ENCODE data around the gene SLC38A5.

SLC38A5 gene

DNA sequence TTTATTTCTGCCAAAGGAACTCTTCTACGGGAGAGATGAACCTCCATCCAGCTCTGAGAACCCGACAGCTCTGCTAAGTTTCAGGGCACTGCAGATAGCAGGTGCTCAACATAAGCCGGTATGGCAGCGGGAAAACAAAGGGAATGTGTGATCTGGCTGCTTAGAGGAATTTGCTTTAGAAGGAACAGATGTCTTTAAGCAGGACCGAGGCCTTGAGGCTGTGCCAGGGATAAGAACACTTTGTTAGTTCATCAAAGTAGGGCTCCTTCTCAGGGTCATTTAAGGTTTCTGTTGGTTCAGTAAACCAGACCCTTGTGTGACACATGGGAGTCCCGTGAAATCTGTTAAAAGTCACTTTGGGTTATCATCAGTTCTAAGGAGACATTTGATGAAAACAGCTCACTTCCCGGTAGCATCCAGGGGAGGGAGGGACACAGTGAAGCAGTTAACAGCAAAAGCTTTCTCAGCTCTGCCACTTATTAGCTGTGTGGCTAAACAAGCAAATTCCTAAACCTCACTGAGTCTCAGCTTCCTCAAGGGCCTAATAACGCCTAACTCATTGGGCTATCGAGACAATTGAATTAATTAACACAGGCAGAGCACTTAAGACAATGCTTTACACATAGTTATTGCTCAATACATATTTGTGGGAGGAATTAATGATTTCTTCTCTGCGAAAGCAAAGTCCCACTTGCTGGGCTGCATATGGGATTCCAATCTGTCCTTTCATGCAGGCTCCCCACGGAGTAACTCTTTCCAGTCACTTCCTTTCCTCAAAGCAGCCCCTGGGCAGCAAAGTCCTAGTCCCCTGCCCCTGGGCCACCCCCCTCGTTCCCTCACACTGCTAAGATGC lies 3.0 kb upstream of the SLC38A5 start:
- Histone ChIP-seq H3K4me2 (ENCODE audit: low read depth, low read length, poor library complexity, severe bottlenecking) (no peak overlapping the region), H3K9me2 (replicated peaks; ENCODE audit: insufficient read depth, low read length) (no peaks in the 10 kb centered on the region), H3K36me3 (ENCODE audit: low read length) (no peaks in the 10 kb centered on the region), H3K9ac (ENCODE audit: low read length) (no peak overlapping the region), H3F3A (ENCODE audit: insufficient read depth) (no peaks in the 10 kb centered on the region), H2AFZ (ENCODE audit: low read depth, low read length, severe bottlenecking) (no peak overlapping the region), H3K27me3 (ENCODE audit: low read length) (no peaks in the 10 kb centered on the region), H3K79me2 (ENCODE audit: insufficient read depth, low read length) (peaks cover 39% of the 10 kb centered on the region), H3K4me3 (ENCODE audit: insufficient read depth, low read length, poor library complexity, severe bottlenecking) (no peak overlapping the region), H3K9me3 (ENCODE audit: insufficient read depth, low read length) (no peaks in the 10 kb centered on the region), H4K20me1 (ENCODE audit: low read depth, low read length) (no peaks in the 10 kb centered on the region), H3K27ac (ENCODE audit: low read depth, low read length) (no peak overlapping the region)
- TF ChIP-seq, protein P1, sequence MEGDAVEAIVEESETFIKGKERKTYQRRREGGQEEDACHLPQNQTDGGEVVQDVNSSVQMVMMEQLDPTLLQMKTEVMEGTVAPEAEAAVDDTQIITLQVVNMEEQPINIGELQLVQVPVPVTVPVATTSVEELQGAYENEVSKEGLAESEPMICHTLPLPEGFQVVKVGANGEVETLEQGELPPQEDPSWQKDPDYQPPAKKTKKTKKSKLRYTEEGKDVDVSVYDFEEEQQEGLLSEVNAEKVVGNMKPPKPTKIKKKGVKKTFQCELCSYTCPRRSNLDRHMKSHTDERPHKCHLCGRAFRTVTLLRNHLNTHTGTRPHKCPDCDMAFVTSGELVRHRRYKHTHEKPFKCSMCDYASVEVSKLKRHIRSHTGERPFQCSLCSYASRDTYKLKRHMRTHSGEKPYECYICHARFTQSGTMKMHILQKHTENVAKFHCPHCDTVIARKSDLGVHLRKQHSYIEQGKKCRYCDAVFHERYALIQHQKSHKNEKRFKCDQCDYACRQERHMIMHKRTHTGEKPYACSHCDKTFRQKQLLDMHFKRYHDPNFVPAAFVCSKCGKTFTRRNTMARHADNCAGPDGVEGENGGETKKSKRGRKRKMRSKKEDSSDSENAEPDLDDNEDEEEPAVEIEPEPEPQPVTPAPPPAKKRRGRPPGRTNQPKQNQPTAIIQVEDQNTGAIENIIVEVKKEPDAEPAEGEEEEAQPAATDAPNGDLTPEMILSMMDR (IDR thresholded peaks at IDR 0.05; ENCODE audit: insufficient read depth, low read length, poor library complexity, severe bottlenecking), result no peak
- TF ChIP-seq EZH2phosphoT487 (conservative IDR thresholded peaks at IDR 0.05; ENCODE audit: low read length), result no peak

GRCh38 chrX:48472225-48472624 lies 2.2 kb upstream of the SLC38A5 start:
- Histone ChIP-seq H3F3A (ENCODE audit: insufficient read depth) (0 out of 2 replicates have a peak, but pooled peaks cover 6% of the 10 kb centered on the region), H3K27ac (ENCODE audit: low read depth, low read length) (no peak overlapping the region), H4K20me1 (ENCODE audit: low read depth, low read length) (no peaks in the 10 kb centered on the region), H3K4me3 (ENCODE audit: insufficient read depth, low read length, poor library complexity, severe bottlenecking) (no peak overlapping the region), H3K9ac (ENCODE audit: low read length) (no peak overlapping the region), H3K9me2 (replicated peaks; ENCODE audit: insufficient read depth, low read length) (no peaks in the 10 kb centered on the region), H3K79me2 (ENCODE audit: insufficient read depth, low read length) (peaks cover 39% of the 10 kb centered on the region), H2AFZ (ENCODE audit: low read depth, low read length, severe bottlenecking) (no peak overlapping the region), H3K27me3 (ENCODE audit: low read length) (no peaks in the 10 kb centered on the region), H3K4me2 (ENCODE audit: low read depth, low read length, poor library complexity, severe bottlenecking) (no peak overlapping the region), H3K36me3 (ENCODE audit: low read length) (no peaks in the 10 kb centered on the region), H3K9me3 (ENCODE audit: insufficient read depth, low read length) (no peaks in the 10 kb centered on the region)
- TF ChIP-seq EZH2phosphoT487 (conservative IDR thresholded peaks at IDR 0.05; ENCODE audit: low read length), result no peak
- TF ChIP-seq, protein P1 (IDR thresholded peaks at IDR 0.05; ENCODE audit: insufficient read depth, low read length, poor library complexity, severe bottlenecking), result no peak

DNA sequence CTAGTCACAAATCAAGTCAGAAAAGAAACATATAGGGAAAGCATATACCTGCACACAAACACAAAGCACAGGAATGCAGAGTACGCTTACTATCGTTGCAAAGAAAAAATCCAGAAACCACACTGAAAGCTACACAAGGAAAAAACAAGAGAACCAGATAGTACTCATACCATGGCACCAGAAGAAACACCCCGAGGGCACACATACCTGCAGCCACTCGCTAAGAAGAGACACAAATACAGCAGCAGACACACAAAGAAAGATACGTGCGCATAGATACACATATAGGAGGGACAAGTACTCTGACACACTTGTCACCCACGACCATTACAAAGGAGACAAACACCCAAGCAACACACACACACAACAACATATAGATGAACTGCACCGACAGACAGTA lies 1.4 kb upstream of the SLC38A5 start:
- H3K79me2 ChIP-seq (ENCODE audit: insufficient read depth, low read length), result peaks cover 39% of the 10 kb centered on the region
- 0 out of 2 replicates have a peak, but pooled peaks cover 6% of the 10 kb centered on the region for H3F3A ChIP-seq (ENCODE audit: insufficient read depth)
- no peaks in the 10 kb centered on the region for H3K9me2 ChIP-seq (replicated peaks; ENCODE audit: insufficient read depth, low read length)

More for the DNA sequence above, 1.4 kb upstream of the SLC38A5 start:
- H4K20me1 ChIP-seq (ENCODE audit: low read depth, low read length), result no peaks in the 10 kb centered on the region
- H3K36me3 ChIP-seq (ENCODE audit: low read length), result no peaks in the 10 kb centered on the region
- H3K4me3 ChIP-seq (ENCODE audit: insufficient read depth, low read length, poor library complexity, severe bottlenecking), result no peak overlapping the region
- no peak overlapping the region for H3K4me2 ChIP-seq (ENCODE audit: low read depth, low read length, poor library complexity, severe bottlenecking)
- H3K27ac ChIP-seq (ENCODE audit: low read depth, low read length), result no peak overlapping the region
- H3K9ac ChIP-seq (ENCODE audit: low read length), result no peak overlapping the region
- no peak overlapping the region for H2AFZ ChIP-seq (ENCODE audit: low read depth, low read length, severe bottlenecking)
- H3K27me3 ChIP-seq (ENCODE audit: low read length), result no peaks in the 10 kb centered on the region
- TF ChIP-seq, protein P1 (IDR thresholded peaks at IDR 0.05; ENCODE audit: insufficient read depth, low read length, poor library complexity, severe bottlenecking), result no peak
- no peak for TF ChIP-seq EZH2phosphoT487 (conservative IDR thresholded peaks at IDR 0.05; ENCODE audit: low read length)
- no peaks in the 10 kb centered on the region for H3K9me3 ChIP-seq (ENCODE audit: insufficient read depth, low read length)
